Activated T-helper 1 cell treated with anti-CD3 and anti-CD28 coated beads, Interleukin-12 subunit alpha, Interleukin-12 subunit beta, Interleukin-2, Interleukin-4 antibody, amounts not matched to agents 30 ng/mL and 10 ng/mL and 1 ng/mL, durations not matched to agents 14 hours and 24 hours and 36 hours (primary cell): ENCODE measurements around the gene ZSWIM3. TPM values are rescaled to one million over a fixed set of nuclear protein-coding genes. Genes with fewer than 3 reads are reported as not detected.

Experiments used
- DNase-seq: peaks from one replicate; pipeline ENCODE4 v3.0.0; 2021; ENCODE audit warnings: low spot score
- H3K27ac Mint-ChIP-seq: one replicate; pipeline ENCODE4 v1.8.0; 2021; ENCODE audit warnings: mild to moderate bottlenecking, mixed read lengths
- H3K27me3 Mint-ChIP-seq: one replicate; pipeline ENCODE4 v1.8.0; 2022; ENCODE audit warnings: mild to moderate bottlenecking, moderate library complexity, mixed read lengths; ENCODE audit not compliant: insufficient read depth
- H3K36me3 Mint-ChIP-seq: one replicate; pipeline ENCODE4 v1.8.0; 2021; ENCODE audit warnings: low read depth, mixed read lengths
- H3K4me1 Mint-ChIP-seq: one replicate; pipeline ENCODE4 v1.8.0; 2021; ENCODE audit warnings: low read depth, mixed read lengths
- H3K4me3 Mint-ChIP-seq: one replicate; pipeline ENCODE4 v1.8.0; 2021; ENCODE audit warnings: mild to moderate bottlenecking, moderate library complexity, mixed read lengths
- H3K9me3 Mint-ChIP-seq: one replicate; pipeline ENCODE4 v1.8.0; 2021; ENCODE audit warnings: mixed read lengths
- intact Hi-C: fragments of 100-400 bp; cut with micrococcal nuclease; formaldehyde crosslinking; loops from one replicate; pipeline ENCODE4 v1.15.1; 2024
- total RNA-seq: library from RNA; stranded (reverse); gene quantifications from 2 replicates; pipeline ENCODE4 v1.2.3, GENCODE V29; 2022

The ZSWIM3 gene
- total RNA-seq, result 5.8 and 6.2 TPM in 2 replicates

GRCh38 chr20:45857114-45857881, at the start of gene ZSWIM3, which contains the start of gene ACOT8:
Gene ZSWIM3 (plus strand): TSS chr20:45857614. CDS start chr20:45857826, 212 bp downstream.
Gene ACOT8 (minus strand): TSS chr20:45857392. CDS start chr20:45857315, 77 bp downstream.
- Mint-ChIP-seq H3K36me3 (peaks cover 21% of the 10 kb centered on the region), H3K9me3 (no peaks in the 10 kb centered on the region), H3K27me3 (no peaks in the 10 kb centered on the region), H3K4me3 (peak within 1 kb of the TSS; percentile 97), H3K4me1 (peaks cover 33% of the 10 kb centered on the region), H3K27ac (peak within 1 kb of the TSS; percentile 98)
- peak; percentile 95 for DNase-seq
- intact Hi-C loops, result loop anchor here (1.0 to 5.0 kb wide), 10 partner anchors 23 to 495 kb away; partner anchors contain the start of genes CTSA, DNTTIP1, NEURL2 and PIGT

- no peaks in the 10 kb centered on the region for H3K27me3 Mint-ChIP-seq
- H3K27ac Mint-ChIP-seq, result no peak overlapping the region
- intact Hi-C loops, result no loop called here
- H3K9me3 Mint-ChIP-seq, result no peaks in the 10 kb centered on the region
- peaks cover 24% of the 10 kb centered on the region for H3K4me1 Mint-ChIP-seq
- H3K36me3 Mint-ChIP-seq, result peaks cover 38% of the 10 kb centered on the region
- DNase-seq, result no peak
- H3K4me3 Mint-ChIP-seq, result peak overlapping the region; percentile 6
Measured at GRCh38 chr20:45810191-45810970, 47.0 kb upstream of the ZSWIM3 start.

- Mint-ChIP-seq H3K36me3 (peaks cover 48% of the 10 kb centered on the region), H3K4me3 (peak within 1 kb of the TSS; percentile 89), H3K27ac (peak within 1 kb of the TSS; percentile 82), H3K9me3 (no peaks in the 10 kb centered on the region), H3K27me3 (no peaks in the 10 kb centered on the region), H3K4me1 (peaks cover 35% of the 10 kb centered on the region)
- intact Hi-C loops, result loop anchor here (1.0 to 2.0 kb wide), 7 partner anchors 21 to 160 kb away; partner anchors contain the start of genes ACOT8, CTSA, DNTTIP1 and NEURL2
- DNase-seq, result peak; percentile 95
Measured at GRCh38 chr20:45812157-45813005, 45.0 kb upstream of the ZSWIM3 start, which contains the start of gene UBE2C. Gene UBE2C (plus strand): TSS chr20:45812644. CDS start chr20:45812696, 52 bp downstream.

GRCh38 chr20:45813006-45813340, 44.4 kb upstream of the ZSWIM3 start:
- Mint-ChIP-seq H3K36me3 (peaks cover 48% of the 10 kb centered on the region), H3K4me1 (peaks cover 35% of the 10 kb centered on the region), H3K27ac (peak overlapping the region; percentile 82), H3K4me3 (peak overlapping the region; percentile 89), H3K9me3 (no peaks in the 10 kb centered on the region), H3K27me3 (no peaks in the 10 kb centered on the region)
- intact Hi-C loops, result loop anchor here (2.0 kb wide), 1 partner anchor 160 kb away; the partner anchor contains the start of gene ZNF335
- no peak for DNase-seq

- H3K27ac Mint-ChIP-seq, result peak overlapping the region; percentile 82
- H3K36me3 Mint-ChIP-seq, result peaks cover 47% of the 10 kb centered on the region
Measured at GRCh38 chr20:45813489-45813888, 43.9 kb upstream of the ZSWIM3 start.

GRCh38 chr20:45814314-45814713, 43.1 kb upstream of the ZSWIM3 start:
- H3K27me3 Mint-ChIP-seq, result no peaks in the 10 kb centered on the region
- H3K9me3 Mint-ChIP-seq, result no peaks in the 10 kb centered on the region
- intact Hi-C loops, result no loop called here
- DNase-seq, result no peak
- peaks cover 35% of the 10 kb centered on the region for H3K4me1 Mint-ChIP-seq
- H3K36me3 Mint-ChIP-seq, result peaks cover 45% of the 10 kb centered on the region
- peak overlapping the region; percentile 7 for H3K4me3 Mint-ChIP-seq
- no peak overlapping the region for H3K27ac Mint-ChIP-seq

More at GRCh38 chr20:45813489-45813888, 43.9 kb upstream of the ZSWIM3 start:
- no peak for DNase-seq
- intact Hi-C loops, result loop anchor here (2.0 kb wide), 1 partner anchor 159 kb away; the partner anchor contains the start of gene ZNF335
- peak overlapping the region; percentile 89 for H3K4me3 Mint-ChIP-seq
- no peaks in the 10 kb centered on the region for H3K9me3 Mint-ChIP-seq
- H3K4me1 Mint-ChIP-seq, result peaks cover 35% of the 10 kb centered on the region
- H3K27me3 Mint-ChIP-seq, result no peaks in the 10 kb centered on the region

- Mint-ChIP-seq H3K36me3 (peaks cover 26% of the 10 kb centered on the region), H3K27ac (no peak overlapping the region), H3K9me3 (no peaks in the 10 kb centered on the region), H3K27me3 (peaks cover 8% of the 10 kb centered on the region), H3K4me3 (no peak overlapping the region), H3K4me1 (peaks cover 23% of the 10 kb centered on the region)
- intact Hi-C loops, result no loop called here
- no peak for DNase-seq
Measured at GRCh38 chr20:45816951-45817350, 40.5 kb upstream of the ZSWIM3 start.

- H3K4me3 Mint-ChIP-seq, result no peak overlapping the region
- intact Hi-C loops, result no loop called here
- no peaks in the 10 kb centered on the region for H3K9me3 Mint-ChIP-seq
- DNase-seq, result no peak
- peaks cover 14% of the 10 kb centered on the region for H3K27me3 Mint-ChIP-seq
- peaks cover 28% of the 10 kb centered on the region for H3K4me1 Mint-ChIP-seq
- peaks cover 23% of the 10 kb centered on the region for H3K36me3 Mint-ChIP-seq
- H3K27ac Mint-ChIP-seq, result no peak overlapping the region
Measured at GRCh38 chr20:45817376-45818194, 39.8 kb upstream of the ZSWIM3 start.

GRCh38 chr20:45818239-45818638, 39.2 kb upstream of the ZSWIM3 start:
- H3K4me3 Mint-ChIP-seq, result no peak overlapping the region
- H3K27ac Mint-ChIP-seq, result no peak overlapping the region
- no peak for DNase-seq
- no peaks in the 10 kb centered on the region for H3K9me3 Mint-ChIP-seq
- H3K4me1 Mint-ChIP-seq, result peaks cover 24% of the 10 kb centered on the region
- H3K27me3 Mint-ChIP-seq, result peaks cover 19% of the 10 kb centered on the region
- H3K36me3 Mint-ChIP-seq, result peaks cover 23% of the 10 kb centered on the region
- intact Hi-C loops, result no loop called here

GRCh38 chr20:45819466-45819865, 37.9 kb upstream of the ZSWIM3 start:
- no peaks in the 10 kb centered on the region for H3K9me3 Mint-ChIP-seq
- intact Hi-C loops, result no loop called here
- H3K36me3 Mint-ChIP-seq, result peaks cover 19% of the 10 kb centered on the region
- H3K4me1 Mint-ChIP-seq, result peaks cover 31% of the 10 kb centered on the region
- DNase-seq, result no peak
- H3K4me3 Mint-ChIP-seq, result no peak overlapping the region
- no peak overlapping the region for H3K27ac Mint-ChIP-seq
- peaks cover 29% of the 10 kb centered on the region for H3K27me3 Mint-ChIP-seq

GRCh38 chr20:45821947-45822346, 35.5 kb upstream of the ZSWIM3 start:
- intact Hi-C loops, result no loop called here
- DNase-seq, result no peak
- H3K27me3 Mint-ChIP-seq, result peaks cover 37% of the 10 kb centered on the region
- peaks cover 8% of the 10 kb centered on the region for H3K36me3 Mint-ChIP-seq
- no peak overlapping the region for H3K4me3 Mint-ChIP-seq
- no peaks in the 10 kb centered on the region for H3K9me3 Mint-ChIP-seq
- no peak overlapping the region for H3K27ac Mint-ChIP-seq
- peaks cover 23% of the 10 kb centered on the region for H3K4me1 Mint-ChIP-seq
